Fibroblast of lung (primary cell): ENCODE data around the gene PGR. TPM values are rescaled to one million over a fixed set of nuclear protein-coding genes. Genes with fewer than 3 reads are reported as not detected.

Source experiments
- DNase-seq, 2 donors: peaks; one replicate each; pipeline versions ENCODE4 v3.0.0 to v3.0.0-alpha.2; 2010; ENCODE audit warnings: low read depth in 2 of 2
- H2AFZ ChIP-seq: 2 replicates; pipeline ENCODE4 v1.5.1; 2012; ENCODE audit warnings: low read length, control low read depth, inconsistent platforms
- H3K27ac ChIP-seq: 2 replicates; pipeline ENCODE4 v1.5.1; 2011; ENCODE audit warnings: low read length, control low read depth; ENCODE audit not compliant: insufficient read depth
- H3K27me3 ChIP-seq: 2 replicates; pipeline ENCODE4 v1.5.1; 2011; ENCODE audit warnings: mild to moderate bottlenecking, low read length; ENCODE audit not compliant: control insufficient read depth, insufficient read depth
- H3K36me3 ChIP-seq: 2 replicates; pipeline ENCODE4 v1.5.1; 2011; ENCODE audit warnings: low read length; ENCODE audit not compliant: control insufficient read depth, insufficient read depth
- H3K4me1 ChIP-seq: 2 replicates; pipeline ENCODE4 v1.5.1; 2011; ENCODE audit warnings: low read length; ENCODE audit not compliant: control insufficient read depth, insufficient read depth; ENCODE audit errors: extremely low read depth
- H3K4me2 ChIP-seq: 2 replicates; pipeline ENCODE4 v1.5.1; 2011; ENCODE audit warnings: low read length, control low read depth; ENCODE audit not compliant: insufficient read depth; ENCODE audit errors: extremely low read depth
- H3K4me3 ChIP-seq, 4 experiments: fragments of 200-600 bp in 1 of 4; sonication (generic) in 1 of 4; replicated peaks in 1 of 4; 2 replicates each; pipeline ENCODE4 v1.5.1; 2011 to 2016; ENCODE audit warnings: low read length in 4 of 4, low read depth in 3 of 4, mild to moderate bottlenecking in 3 of 4, control low read depth in 2 of 4, inconsistent platforms in 1 of 4, mixed read lengths in 1 of 4; ENCODE audit not compliant: insufficient read depth in 1 of 4; ENCODE audit errors: control extremely low read depth in 1 of 4
- H3K79me2 ChIP-seq: 2 replicates; pipeline ENCODE4 v1.5.1; 2012; ENCODE audit warnings: mild to moderate bottlenecking, low read length, inconsistent platforms; ENCODE audit not compliant: control insufficient read depth, insufficient read depth
- H3K9ac ChIP-seq: 2 replicates; pipeline ENCODE4 v1.5.1; 2011; ENCODE audit warnings: mild to moderate bottlenecking, low read length, control low read depth; ENCODE audit not compliant: insufficient read depth
- H3K9me3 ChIP-seq: 2 replicates; pipeline ENCODE4 v1.5.1; 2012; ENCODE audit warnings: low read depth, low read length; ENCODE audit not compliant: control insufficient read depth, insufficient read depth
- H4K20me1 ChIP-seq: 2 replicates; pipeline ENCODE4 v1.5.1; 2011; ENCODE audit warnings: low read length; ENCODE audit not compliant: control insufficient read depth, insufficient read depth; ENCODE audit errors: extremely low read depth
- CTCF ChIP-seq, 2 donors: IDR thresholded peaks in 1 of 2; conservative IDR thresholded peaks in 1 of 2; 1 replicate in 1 of 2; 2 replicates in 1 of 2; pipeline ENCODE4 v1.5.1; 2011 to 2012; ENCODE audit warnings: low read length in 2 of 2, control low read depth in 1 of 2, inconsistent platforms in 1 of 2, low read depth in 1 of 2, mild to moderate bottlenecking in 1 of 2
- EZH2 ChIP-seq: IDR thresholded peaks from 2 replicates; pipeline ENCODE4 v1.5.1; 2012; ENCODE audit warnings: low read length, control low read depth, mild to moderate bottlenecking; ENCODE audit errors: missing control alignments
- polyA plus RNA-seq, 2 donors: library from polyadenylated mRNA; depleted of rRNA in 1 of 2; stranded (reverse) in 1 of 2; unstranded in 1 of 2; fragments of >200 nt; gene quantifications; 2 replicates each; pipeline ENCODE4 v1.2.1, GENCODE V29; 2011 to 2012; ENCODE audit warnings: missing spikeins in 1 of 2
- total RNA-seq: library from RNA; depleted of rRNA; stranded (reverse); fragments of >200 nt; gene quantifications from 2 replicates; pipeline ENCODE4 v1.2.1, GENCODE V29; 2014

Gene PGR
- total and polyA plus RNA-seq, 2 donors (not counting 1 experiment from before 2014, with no cell fraction given) = 0.19 to 2.0 TPM

GRCh38 chr11:101127197-101127698, 2.4 kb downstream of the PGR start:
- Histone ChIP-seq H3K4me2 (peak overlapping the region; percentile 78), H3K27ac (peak overlapping the region; percentile 16), H3K4me1 (no peaks in the 10 kb centered on the region), H2AFZ (peak overlapping the region; percentile 87), H3K27me3 (peaks cover 12% of the 10 kb centered on the region), H3K4me3 (peak overlapping the region; percentile 59 to 72 (median 63)), H3K36me3 (no peaks in the 10 kb centered on the region), H3K9ac (peak overlapping the region; percentile 44), H4K20me1 (no peaks in the 10 kb centered on the region), H3K79me2 (no peaks in the 10 kb centered on the region), H3K9me3 (no peaks in the 10 kb centered on the region)
- no peak for TF ChIP-seq CTCF (conservative IDR thresholded peaks at IDR 0.05 in 1 of 2, IDR thresholded peaks at IDR 0.05 in 1 of 2; ENCODE audit: low read depth in 1 of 2, low read length in 2 of 2)
- no peak for TF ChIP-seq EZH2
- peak in 1 of 2 donors; percentile 6 for DNase-seq

GRCh38 chr11:101126551-101127196, 2.9 kb downstream of the PGR start:
- Histone ChIP-seq H3K36me3 (no peaks in the 10 kb centered on the region), H3K9me3 (no peaks in the 10 kb centered on the region), H2AFZ (peak overlapping the region; percentile 87), H3K4me3 (peak overlapping the region; percentile 59 to 72 (median 63)), H3K4me2 (peak overlapping the region; percentile 78), H3K9ac (peak overlapping the region; percentile 44), H3K4me1 (no peaks in the 10 kb centered on the region), H3K27ac (no peak overlapping the region), H3K79me2 (no peaks in the 10 kb centered on the region), H4K20me1 (no peaks in the 10 kb centered on the region), H3K27me3 (peaks cover 12% of the 10 kb centered on the region)
- TF ChIP-seq CTCF (conservative IDR thresholded peaks at IDR 0.05 in 1 of 2, IDR thresholded peaks at IDR 0.05 in 1 of 2; ENCODE audit: low read depth in 1 of 2, low read length in 2 of 2) (no peak), EZH2 (no peak)
- peak in 1 of 2 donors; percentile 45 for DNase-seq

- H3K4me1 ChIP-seq = no peaks in the 10 kb centered on the region
- H3K27ac ChIP-seq = no peak overlapping the region
- TF ChIP-seq CTCF (conservative IDR thresholded peaks at IDR 0.05 in 1 of 2, IDR thresholded peaks at IDR 0.05 in 1 of 2; ENCODE audit: low read depth in 1 of 2, low read length in 2 of 2) (no peak), EZH2 (no peak)
- H3K9ac ChIP-seq = no peak overlapping the region
- H2AFZ ChIP-seq = no peak overlapping the region
- no peak overlapping the region for H3K4me2 ChIP-seq
- peak in 1 of 2 donors; percentile 34 for DNase-seq
- no peak overlapping the region for H3K4me3 ChIP-seq
- no peaks in the 10 kb centered on the region for H3K36me3 ChIP-seq
- no peaks in the 10 kb centered on the region for H3K27me3 ChIP-seq
- H3K9me3 ChIP-seq = no peaks in the 10 kb centered on the region
- H4K20me1 ChIP-seq = no peaks in the 10 kb centered on the region
- H3K79me2 ChIP-seq = no peaks in the 10 kb centered on the region
Observed at GRCh38 chr11:101115671-101116160, 13.9 kb downstream of the PGR start.
